Right lobe of liver (tissue), 6 donors: ENCODE results near the gene BORCS8. TPM values are rescaled to one million over a fixed set of nuclear protein-coding genes. Genes with fewer than 3 reads are reported as not detected.

Source experiments
- ATAC-seq, 4 donors: fragments of 200-7000 bp; cut with Tn5 transposase; one replicate each; pipeline ENCODE4 v1.9.1; 2020; ENCODE audit warnings: mild to moderate bottlenecking in 4 of 4, moderate library complexity in 4 of 4
- DNase-seq, 3 donors: peaks; one replicate each; pipeline ENCODE4 v3.0.0-alpha.2; 2020
- H3K27ac ChIP-seq, 3 donors: fragments of 200-600 bp; one replicate each; pipeline ENCODE4 v1.8.0; 2022
- H3K27me3 ChIP-seq, 2 donors: fragments of 200-600 bp; one replicate each; pipeline ENCODE4 v1.8.0; 2022
- H3K36me3 ChIP-seq, 4 donors: fragments of 200-600 bp; sonication (generic) in 1 of 4; one replicate each; pipeline versions ENCODE4 v1.5.1 to v1.8.0; 2017 to 2022; ENCODE audit warnings: control low read depth in 1 of 4
- H3K4me1 ChIP-seq, 4 donors: fragments of 200-600 bp; sonication (generic) in 1 of 4; one replicate each; pipeline versions ENCODE4 v1.5.1 to v1.8.0; 2017 to 2022; ENCODE audit warnings: control low read depth in 1 of 4
- H3K4me3 ChIP-seq, 3 donors: fragments of 200-600 bp; one replicate each; pipeline ENCODE4 v1.8.0; 2022
- H3K9me3 ChIP-seq, 4 donors: fragments of 200-600 bp; sonication (generic) in 1 of 4; one replicate each; pipeline versions ENCODE4 v1.5.1 to v1.8.0; 2017 to 2022; ENCODE audit warnings: control low read depth in 1 of 4
- POLR2A ChIP-seq: fragments of 450-650 bp; IDR thresholded peaks from one replicate; pipeline ENCODE4 v1.6.1; 2017; ENCODE audit warnings: antibody characterized with exemption, mild to moderate bottlenecking
- WGBS: methylation state at CpG from one replicate; pipeline ENCODE4 v1.1.6; 2018; ENCODE audit warnings: low coverage, low lambda C conversion rate; ENCODE audit not compliant: insufficient coverage; ENCODE audit errors: missing lambda C conversion rate; 5-methylcytosine and 5-hydroxymethylcytosine counted together
- intact Hi-C, 2 donors: fragments of 100-400 bp; cut with DNase I; formaldehyde crosslinking; loops; one replicate each; pipeline versions ENCODE4 v1.11.2 to v1.14.1; 2022
- small RNA-seq, 2 experiments: library from RNA; depleted of rRNA; stranded (forward); fragments of <200 nt; gene quantifications; one replicate each; pipeline ENCODE3, GENCODE V24; 2016
- total RNA-seq, 6 experiments: library from RNA; depleted of rRNA in 2 of 6; stranded (reverse); fragments of >200 nt in 2 of 6; fragmentation: NEBNext Ultra II Directional in 3 of 6; extraction: Animal tissue kit (Norgen Biotek cat#: 25700) in 3 of 6; gene quantifications; one replicate each; pipeline versions ENCODE4 v1.1.0 to v1.2.4, GENCODE V29; 2016 to 2023
- TF ChIP-seq, protein P1 (sequence below), 4 donors: fragments of 200-600 bp in 3 of 4; fragments of 450-650 bp in 1 of 4; IDR thresholded peaks; one replicate each; pipeline versions ENCODE4 v1.5.1 to v1.8.0; 2016 to 2022; ENCODE audit warnings: antibody characterized with exemption in 4 of 4, mild to moderate bottlenecking in 2 of 4
- donor health status: DM: no; HTN: yes; CAD: no.
- donor health status: DM: no; HTN: no; CAD: no.
- donor health status: DM: no; HTN: no; CAD: no.
- donor health status: DM: no; HTN: yes; CAD: no.
- donor health status: DM: no; HTN: yes; CAD: no.

The BORCS8 gene
- total RNA-seq, 6 experiments from 2014 or later: 6.0 to 12.2 (median 9.8) TPM

DNA sequence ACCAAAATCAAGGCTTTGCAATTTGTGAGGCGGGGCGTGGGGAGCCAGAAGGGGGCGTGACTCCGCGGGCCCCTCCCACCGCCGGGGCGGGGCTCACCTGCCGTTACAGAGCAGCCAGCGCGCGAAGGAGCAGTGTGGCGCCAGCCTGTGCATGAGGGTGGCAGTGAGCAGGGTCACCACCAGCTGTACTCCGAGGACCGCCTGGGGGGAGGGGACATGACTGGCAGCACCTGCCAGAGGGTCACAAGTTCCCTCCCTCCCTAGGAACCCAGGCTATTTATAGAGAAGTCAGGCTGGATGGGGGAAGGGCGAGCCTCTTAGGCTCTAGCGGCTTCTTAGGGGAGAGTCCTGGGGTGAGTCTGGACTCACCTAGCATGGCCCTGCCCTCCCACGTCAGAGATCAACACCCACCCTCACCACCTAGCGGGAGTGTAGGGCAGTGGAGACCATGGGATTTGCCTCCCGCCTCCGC, 57.2 kb downstream of the BORCS8 start:
- H3K27ac ChIP-seq: no peak overlapping the region
- WGBS: 0% methylated on average over 2 of the region's 21 CpGs
- no peak for TF ChIP-seq POLR2A
- TF ChIP-seq, protein P1, sequence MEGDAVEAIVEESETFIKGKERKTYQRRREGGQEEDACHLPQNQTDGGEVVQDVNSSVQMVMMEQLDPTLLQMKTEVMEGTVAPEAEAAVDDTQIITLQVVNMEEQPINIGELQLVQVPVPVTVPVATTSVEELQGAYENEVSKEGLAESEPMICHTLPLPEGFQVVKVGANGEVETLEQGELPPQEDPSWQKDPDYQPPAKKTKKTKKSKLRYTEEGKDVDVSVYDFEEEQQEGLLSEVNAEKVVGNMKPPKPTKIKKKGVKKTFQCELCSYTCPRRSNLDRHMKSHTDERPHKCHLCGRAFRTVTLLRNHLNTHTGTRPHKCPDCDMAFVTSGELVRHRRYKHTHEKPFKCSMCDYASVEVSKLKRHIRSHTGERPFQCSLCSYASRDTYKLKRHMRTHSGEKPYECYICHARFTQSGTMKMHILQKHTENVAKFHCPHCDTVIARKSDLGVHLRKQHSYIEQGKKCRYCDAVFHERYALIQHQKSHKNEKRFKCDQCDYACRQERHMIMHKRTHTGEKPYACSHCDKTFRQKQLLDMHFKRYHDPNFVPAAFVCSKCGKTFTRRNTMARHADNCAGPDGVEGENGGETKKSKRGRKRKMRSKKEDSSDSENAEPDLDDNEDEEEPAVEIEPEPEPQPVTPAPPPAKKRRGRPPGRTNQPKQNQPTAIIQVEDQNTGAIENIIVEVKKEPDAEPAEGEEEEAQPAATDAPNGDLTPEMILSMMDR (IDR thresholded peaks at IDR 0.05): no peak
- peaks cover 0 to 14% (median 3%) of the 10 kb centered on the region in 4 donors for H3K4me1 ChIP-seq
- intact Hi-C loops: no loop called here
- H3K36me3 ChIP-seq: no peaks in the 10 kb centered on the region
- ATAC-seq (peak in 2 of 4 donors; percentile 7 to 46), DNase-seq (peak in 1 of 3 donors; percentile 59)
- no peak overlapping the region for H3K4me3 ChIP-seq
- no peaks in the 10 kb centered on the region for H3K9me3 ChIP-seq
- no peaks in the 10 kb centered on the region for H3K27me3 ChIP-seq

GRCh38 chr19:19133985-19134384, 58.0 kb downstream of the BORCS8 start:
- Histone ChIP-seq H3K27me3 (no peaks in the 10 kb centered on the region), H3K4me3 (no peak overlapping the region), H3K4me1 (peaks cover 0 to 14% (median 3%) of the 10 kb centered on the region in 4 donors), H3K9me3 (no peaks in the 10 kb centered on the region), H3K36me3 (no peaks in the 10 kb centered on the region), H3K27ac (no peak overlapping the region)
- DNase-seq (no peak), ATAC-seq (no peak)
- TF ChIP-seq, protein P1 (IDR thresholded peaks at IDR 0.05): no peak
- no peak for TF ChIP-seq POLR2A
- intact Hi-C loops: no loop called here
- WGBS: 79% methylated on average over 5 of the region's 6 CpGs

DNA sequence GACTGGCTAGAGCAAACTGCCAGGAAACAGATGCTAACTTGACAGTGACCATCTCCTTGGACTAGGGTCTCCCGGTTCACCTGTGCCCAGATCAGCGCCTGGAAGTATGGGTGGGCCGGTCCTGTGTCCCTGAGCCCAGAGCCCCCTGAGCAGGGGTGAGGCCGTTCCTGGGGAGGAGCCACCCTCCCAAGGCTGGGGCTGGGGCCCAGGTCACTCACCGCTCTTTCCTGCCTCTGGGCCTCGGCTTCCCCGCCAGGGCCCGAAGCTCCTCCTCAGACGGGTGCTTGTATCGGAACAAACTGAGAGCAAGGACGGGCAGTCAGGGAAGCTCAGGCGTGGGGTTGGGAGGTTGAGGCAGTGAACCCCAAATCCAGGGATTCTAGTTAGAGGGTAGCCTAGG, 59.0 kb downstream of the BORCS8 start:
- H3K27me3 ChIP-seq: no peaks in the 10 kb centered on the region
- ATAC-seq (no peak), DNase-seq (no peak)
- no peaks in the 10 kb centered on the region for H3K9me3 ChIP-seq
- TF ChIP-seq, protein P1 (IDR thresholded peaks at IDR 0.05): no peak
- no peak for TF ChIP-seq POLR2A
- H3K27ac ChIP-seq: no peak overlapping the region
- intact Hi-C loops: no loop called here
- peaks cover 0 to 10% (median 3%) of the 10 kb centered on the region in 4 donors for H3K4me1 ChIP-seq
- 67% methylated on average over 2 of the region's 12 CpGs for WGBS
- no peak overlapping the region for H3K4me3 ChIP-seq
- no peaks in the 10 kb centered on the region for H3K36me3 ChIP-seq

GRCh38 chr19:19131989-19132388, 60.0 kb downstream of the BORCS8 start:
- WGBS: 100% methylated on average over 1 of the region's 3 CpGs
- intact Hi-C loops: no loop called here

More at GRCh38 chr19:19131989-19132388, 60.0 kb downstream of the BORCS8 start:
- TF ChIP-seq POLR2A: no peak
- TF ChIP-seq, protein P1 (IDR thresholded peaks at IDR 0.05): no peak
- Histone ChIP-seq H3K4me1 (peaks cover 0 to 4% (median 0%) of the 10 kb centered on the region in 4 donors), H3K27me3 (no peaks in the 10 kb centered on the region), H3K27ac (no peak overlapping the region), H3K9me3 (no peaks in the 10 kb centered on the region), H3K36me3 (no peaks in the 10 kb centered on the region), H3K4me3 (no peak overlapping the region)
- no peak for DNase-seq
- no peak for ATAC-seq

Small RNA genes within 50 kb of the gene (small RNA-seq; reads per million reads assigned to genes)
- gene RNU6-1028P: 0 reads per million in 2 experiments

Other genes starting within 250 kb of the BORCS8 start
- 10 to 100 TPM; 17.4 to 36.4 (median 30.0) TPM for gene SUGP2, start 158.6 kb downstream of the BORCS8 start, total RNA-seq
- gene ARMC6, start 158.5 kb downstream of the BORCS8 start, total RNA-seq: 10 to 100 TPM; 19.3 to 64.8 (median 41.4) TPM
- gene SLC25A42, start 128.2 kb downstream of the BORCS8 start, total RNA-seq: 10 to 100 TPM; 20.7 to 80.7 (median 69.7) TPM
- 10 to 100 TPM; 20.2 to 29.4 (median 22.2) TPM for gene TMEM161A, start 53.7 kb downstream of the BORCS8 start, total RNA-seq
- 1 to 10 TPM in 2 of 6 experiments, under 1 TPM in 2, not detected in 2; 0.24 to 2.1 (median 0.97) TPM for gene MEF2B, start 21.9 kb downstream of the BORCS8 start, total RNA-seq
- gene RFXANK, start 106 bp upstream of the BORCS8 start, total RNA-seq: 10 to 100 TPM; 13.8 to 21.2 (median 17.3) TPM
- gene NR2C2AP, start 11.3 kb upstream of the BORCS8 start, total RNA-seq: 10 to 100 TPM in 1 of 6 experiments, 1 to 10 TPM in 5; 2.6 to 11.3 (median 5.4) TPM
- under 1 TPM in 4 of 6 experiments, not detected in 2; 0.04 to 0.07 (median 0.06) TPM for gene NCAN, start 19.8 kb upstream of the BORCS8 start, total RNA-seq
- 10 to 100 TPM; 10.9 to 64.1 (median 25.3) TPM for gene TM6SF2, start 81.1 kb upstream of the BORCS8 start, total RNA-seq
- gene SUGP1, start 128.4 kb upstream of the BORCS8 start, total RNA-seq: 10 to 100 TPM; 19.7 to 25.9 (median 23.6) TPM
- 10 to 100 TPM; 10.4 to 30.4 (median 19.3) TPM for gene MAU2, start 128.7 kb upstream of the BORCS8 start, total RNA-seq
- 10 to 100 TPM; 23.9 to 59.6 (median 39.2) TPM for gene GATAD2A, start 213.5 kb upstream of the BORCS8 start, total RNA-seq